Body of pancreas (tissue), 4 donors: ENCODE results near the gene LARP1.

Experiments used
- POLR2A ChIP-seq, 3 donors: fragments of 450-650 bp; IDR thresholded peaks; one replicate each; pipeline ENCODE4 v1.6.1; 2016; ENCODE audit warnings: antibody characterized with exemption in 3 of 3, mild to moderate bottlenecking in 2 of 3
- TF ChIP-seq, protein P1 (sequence below), 7 experiments: fragments of 450-650 bp in 4 of 7; fragments of 200-600 bp in 3 of 7; sonication (generic) in 3 of 7; IDR thresholded peaks; one replicate each; pipeline ENCODE4 v1.5.1; 2016 to 2019; ENCODE audit warnings: antibody characterized with exemption in 7 of 7

GRCh38 chr5:154737667-154738320 is 17.4 kb upstream of the LARP1 start:
- no peak for TF ChIP-seq POLR2A (IDR thresholded peaks at IDR 0.05)
- TF ChIP-seq, protein P1, sequence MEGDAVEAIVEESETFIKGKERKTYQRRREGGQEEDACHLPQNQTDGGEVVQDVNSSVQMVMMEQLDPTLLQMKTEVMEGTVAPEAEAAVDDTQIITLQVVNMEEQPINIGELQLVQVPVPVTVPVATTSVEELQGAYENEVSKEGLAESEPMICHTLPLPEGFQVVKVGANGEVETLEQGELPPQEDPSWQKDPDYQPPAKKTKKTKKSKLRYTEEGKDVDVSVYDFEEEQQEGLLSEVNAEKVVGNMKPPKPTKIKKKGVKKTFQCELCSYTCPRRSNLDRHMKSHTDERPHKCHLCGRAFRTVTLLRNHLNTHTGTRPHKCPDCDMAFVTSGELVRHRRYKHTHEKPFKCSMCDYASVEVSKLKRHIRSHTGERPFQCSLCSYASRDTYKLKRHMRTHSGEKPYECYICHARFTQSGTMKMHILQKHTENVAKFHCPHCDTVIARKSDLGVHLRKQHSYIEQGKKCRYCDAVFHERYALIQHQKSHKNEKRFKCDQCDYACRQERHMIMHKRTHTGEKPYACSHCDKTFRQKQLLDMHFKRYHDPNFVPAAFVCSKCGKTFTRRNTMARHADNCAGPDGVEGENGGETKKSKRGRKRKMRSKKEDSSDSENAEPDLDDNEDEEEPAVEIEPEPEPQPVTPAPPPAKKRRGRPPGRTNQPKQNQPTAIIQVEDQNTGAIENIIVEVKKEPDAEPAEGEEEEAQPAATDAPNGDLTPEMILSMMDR (IDR thresholded peaks at IDR 0.05) = no peak
